Natural killer cell (primary cell): ENCODE results near the gene PQBP1. TPM values are rescaled to one million over a fixed set of nuclear protein-coding genes. Genes with fewer than 3 reads are reported as not detected.
A peak's percentile ranks its signal among the peaks of the same experiment; 100 is the strongest.

ENCODE experiments used
- ATAC-seq, 3 donors: fragments of 150-1000 bp in 2 of 3; fragments of 200-7000 bp in 1 of 3; cut with Tn5 transposase; 1 replicate in 1 of 3; 2 replicates in 2 of 3; pipeline ENCODE4 v1.10.0; 2021; ENCODE audit warnings: mild to moderate bottlenecking in 2 of 3, moderate library complexity in 2 of 3
- DNase-seq, 2 donors: peaks; one replicate each; pipeline versions ENCODE4 v3.0.0 to v3.0.0-alpha.2; 2013 to 2021; ENCODE audit warnings: mixed read lengths in 1 of 2
- H3K27ac ChIP-seq: one replicate; pipeline ENCODE4 v1.5.1; 2013; ENCODE audit warnings: mild to moderate bottlenecking, low read length
- H3K27me3 ChIP-seq: one replicate; pipeline ENCODE4 v1.6.1; 2013; ENCODE audit warnings: low read length; ENCODE audit not compliant: control insufficient read depth, insufficient read depth
- H3K36me3 ChIP-seq: one replicate; pipeline ENCODE4 v1.6.1; 2013; ENCODE audit warnings: low read length; ENCODE audit not compliant: control insufficient read depth, insufficient read depth
- H3K4me1 ChIP-seq: one replicate; pipeline ENCODE4 v1.6.1; 2013; ENCODE audit warnings: low read length; ENCODE audit not compliant: control insufficient read depth, insufficient read depth
- H3K4me3 ChIP-seq: one replicate; pipeline ENCODE4 v1.5.1; 2013; ENCODE audit warnings: low read length
- H3K9me3 ChIP-seq: one replicate; pipeline ENCODE4 v1.6.1; 2013; ENCODE audit warnings: low read length; ENCODE audit not compliant: control insufficient read depth, insufficient read depth
- H3K27ac Mint-ChIP-seq, 2 donors: one replicate each; pipeline ENCODE4 v1.8.0; 2022; ENCODE audit warnings: mild to moderate bottlenecking in 2 of 2, mixed read lengths in 2 of 2, moderate library complexity in 1 of 2
- H3K27me3 Mint-ChIP-seq, 2 donors: one replicate each; pipeline ENCODE4 v1.8.0; 2022; ENCODE audit warnings: low read depth in 2 of 2, mixed read lengths in 2 of 2
- H3K36me3 Mint-ChIP-seq: one replicate; pipeline ENCODE4 v1.8.0; 2022; ENCODE audit warnings: mixed read lengths
- H3K4me1 Mint-ChIP-seq, 2 donors: one replicate each; pipeline ENCODE4 v1.8.0; 2022; ENCODE audit warnings: mixed read lengths in 2 of 2
- H3K4me3 Mint-ChIP-seq: one replicate; pipeline ENCODE4 v1.8.0; 2022; ENCODE audit warnings: mild to moderate bottlenecking, moderate library complexity, mixed read lengths
- H3K9me3 Mint-ChIP-seq, 2 donors: one replicate each; pipeline ENCODE4 v1.8.0; 2022; ENCODE audit warnings: mixed read lengths in 2 of 2
- WGBS: methylation state at CpG from one replicate; pipeline ENCODE4 v1.1.7; 2013; ENCODE audit warnings: missing lambda C conversion rate; ENCODE audit not compliant: insufficient coverage; 5-methylcytosine and 5-hydroxymethylcytosine counted together
- intact Hi-C: fragments of 100-400 bp; cut with micrococcal nuclease; formaldehyde crosslinking; loops from one replicate; pipeline ENCODE4 v1.14.2; 2022
- total RNA-seq, 4 donors: library from RNA; stranded (reverse); fragments of 120-200 nt in 1 of 4; gene quantifications; one replicate each; pipeline versions ENCODE4 v1.2.3 to v1.2.4, GENCODE V29; 2013 to 2022
- TF ChIP-seq, protein P1 (sequence below): fragments of 200-600 bp; IDR thresholded peaks from one replicate; pipeline ENCODE4 v1.8.0; 2022; ENCODE audit warnings: antibody characterized with exemption

The PQBP1 gene
- total RNA-seq, 3 donors from 2014 or later (not counting 1 experiment from before 2014, with no cell fraction given), result 57.2 to 62.0 (median 59.1) TPM

DNA sequence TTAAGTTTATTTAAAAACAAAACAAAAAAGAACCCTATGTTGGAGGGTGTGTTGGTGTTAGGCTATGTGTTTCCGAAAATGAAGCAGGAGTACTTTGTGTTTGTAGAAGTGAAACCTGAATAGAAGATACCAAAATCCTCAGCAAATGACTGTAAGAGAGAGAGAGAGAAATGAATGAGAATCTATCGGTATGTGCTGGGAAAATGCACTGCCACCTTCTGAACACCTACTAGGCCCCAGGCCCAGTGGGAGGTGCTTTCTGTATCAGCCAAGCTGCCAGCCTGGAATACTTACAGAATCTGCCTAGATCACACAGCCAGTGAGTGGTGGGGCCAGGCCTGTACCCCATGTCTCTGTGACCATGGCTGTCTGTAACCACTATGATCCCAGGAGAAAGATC, 36.0 kb downstream of the PQBP1 start:
- Mint-ChIP-seq H3K27me3 (no peaks in the 10 kb centered on the region), H3K4me1 (peaks cover 29 to 46% of the 10 kb centered on the region in 2 donors), H3K9me3 (no peaks in the 10 kb centered on the region), H3K36me3 (peaks cover 7% of the 10 kb centered on the region), H3K4me3 (no peak overlapping the region), H3K27ac (peak overlapping the region in 1 of 2 donors; percentile 54)
- WGBS, result 100% methylated on average over 1 of the region's 2 CpGs
- TF ChIP-seq, protein P1, sequence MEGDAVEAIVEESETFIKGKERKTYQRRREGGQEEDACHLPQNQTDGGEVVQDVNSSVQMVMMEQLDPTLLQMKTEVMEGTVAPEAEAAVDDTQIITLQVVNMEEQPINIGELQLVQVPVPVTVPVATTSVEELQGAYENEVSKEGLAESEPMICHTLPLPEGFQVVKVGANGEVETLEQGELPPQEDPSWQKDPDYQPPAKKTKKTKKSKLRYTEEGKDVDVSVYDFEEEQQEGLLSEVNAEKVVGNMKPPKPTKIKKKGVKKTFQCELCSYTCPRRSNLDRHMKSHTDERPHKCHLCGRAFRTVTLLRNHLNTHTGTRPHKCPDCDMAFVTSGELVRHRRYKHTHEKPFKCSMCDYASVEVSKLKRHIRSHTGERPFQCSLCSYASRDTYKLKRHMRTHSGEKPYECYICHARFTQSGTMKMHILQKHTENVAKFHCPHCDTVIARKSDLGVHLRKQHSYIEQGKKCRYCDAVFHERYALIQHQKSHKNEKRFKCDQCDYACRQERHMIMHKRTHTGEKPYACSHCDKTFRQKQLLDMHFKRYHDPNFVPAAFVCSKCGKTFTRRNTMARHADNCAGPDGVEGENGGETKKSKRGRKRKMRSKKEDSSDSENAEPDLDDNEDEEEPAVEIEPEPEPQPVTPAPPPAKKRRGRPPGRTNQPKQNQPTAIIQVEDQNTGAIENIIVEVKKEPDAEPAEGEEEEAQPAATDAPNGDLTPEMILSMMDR, result no peak
- Histone ChIP-seq H3K9me3 (no peaks in the 10 kb centered on the region), H3K27me3 (no peaks in the 10 kb centered on the region), H3K4me3 (no peak overlapping the region), H3K27ac (peak overlapping the region; percentile 53), H3K4me1 (peaks cover 50% of the 10 kb centered on the region), H3K36me3 (peaks cover 25% of the 10 kb centered on the region)
- no peak for ATAC-seq
- intact Hi-C loops, result loop anchor here (10.0 kb wide), 1 partner anchor 219 kb away; no protein-coding TSS in a partner anchor
- DNase-seq, result no peak

DNA sequence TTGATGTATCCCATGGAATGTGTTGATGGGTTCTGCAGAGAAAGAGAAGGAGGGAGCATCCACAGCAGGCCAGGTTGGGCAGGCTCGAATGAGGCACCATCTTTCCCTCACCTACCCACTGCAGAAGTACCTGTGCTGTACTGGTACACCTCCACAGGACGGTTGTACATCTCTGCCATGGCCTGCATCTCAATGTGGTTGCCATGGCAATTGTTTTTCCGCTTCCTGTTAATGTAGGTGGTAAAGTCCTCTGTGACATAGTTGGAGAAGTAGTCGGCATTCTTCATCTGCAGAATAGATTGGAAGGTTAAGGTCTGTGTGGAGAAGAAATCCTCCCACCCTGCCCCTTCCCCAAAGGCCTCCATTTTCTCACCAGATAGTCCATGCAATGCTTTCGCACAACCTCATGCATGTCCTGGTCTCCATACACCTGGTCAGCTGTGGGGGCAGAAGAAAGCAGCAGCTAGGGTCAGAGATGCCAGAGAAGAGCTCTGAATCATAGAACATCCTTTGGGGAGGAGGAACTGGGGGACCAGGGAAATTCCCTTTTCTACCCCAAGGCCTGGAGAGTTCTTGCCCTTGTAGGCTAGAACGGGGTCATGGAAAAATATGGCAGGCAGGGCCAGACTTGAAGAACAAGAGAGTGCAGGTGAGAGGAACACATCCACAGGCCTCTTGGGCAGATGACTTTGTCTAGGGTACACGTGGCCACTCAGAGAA, 37.0 kb downstream of the PQBP1 start:
- DNase-seq, result peak in 1 of 2 donors; percentile 78
- Mint-ChIP-seq H3K9me3 (no peaks in the 10 kb centered on the region), H3K27me3 (no peaks in the 10 kb centered on the region), H3K4me1 (peaks cover 39 to 56% of the 10 kb centered on the region in 2 donors), H3K36me3 (peaks cover 7% of the 10 kb centered on the region), H3K27ac (peak overlapping the region; percentile 95 to 97), H3K4me3 (peak overlapping the region; percentile 55)
- Histone ChIP-seq H3K36me3 (peaks cover 25% of the 10 kb centered on the region), H3K27ac (peak overlapping the region; percentile 53), H3K27me3 (no peaks in the 10 kb centered on the region), H3K4me3 (no peak overlapping the region), H3K4me1 (peaks cover 60% of the 10 kb centered on the region), H3K9me3 (no peaks in the 10 kb centered on the region)
- WGBS, result 52% methylated on average over 3 of the region's 7 CpGs
- intact Hi-C loops, result loop anchor here (10.0 kb wide), 1 partner anchor 220 kb away; no protein-coding TSS in a partner anchor
- TF ChIP-seq, protein P1, result no peak
- ATAC-seq, result no peak

DNA sequence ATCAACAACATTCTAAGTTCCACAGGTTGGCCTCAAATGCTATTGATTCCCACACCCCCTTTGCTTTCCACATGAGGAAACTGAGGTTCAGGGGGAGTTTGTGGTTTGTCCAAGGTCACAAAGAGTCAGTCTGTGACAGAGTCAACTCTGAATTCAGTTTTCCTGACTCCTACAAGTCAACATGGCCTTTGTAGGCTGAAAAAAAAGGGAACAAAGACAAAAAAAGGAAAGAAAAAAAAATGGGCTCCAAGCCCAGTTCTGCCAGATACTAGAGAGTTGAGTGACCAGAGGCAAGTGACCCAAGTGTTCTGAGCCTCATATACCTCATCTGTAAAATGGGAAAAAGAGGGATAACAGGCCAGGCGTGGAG, 37.6 kb downstream of the PQBP1 start:
- Mint-ChIP-seq H3K36me3 (peaks cover 7% of the 10 kb centered on the region), H3K4me1 (peaks cover 44 to 62% of the 10 kb centered on the region in 2 donors), H3K27ac (peak overlapping the region; percentile 95 to 97), H3K4me3 (peak overlapping the region; percentile 55), H3K9me3 (no peaks in the 10 kb centered on the region), H3K27me3 (no peaks in the 10 kb centered on the region)
- peak overlapping the region; percentile 53 for H3K27ac ChIP-seq
- H3K36me3 ChIP-seq, result peaks cover 22% of the 10 kb centered on the region
- no peaks in the 10 kb centered on the region for H3K9me3 ChIP-seq
- TF ChIP-seq, protein P1, result no peak
- ATAC-seq (no peak), DNase-seq (no peak)
- H3K4me3 ChIP-seq, result no peak overlapping the region
- H3K4me1 ChIP-seq, result peaks cover 65% of the 10 kb centered on the region
- H3K27me3 ChIP-seq, result no peaks in the 10 kb centered on the region
- WGBS, result 100% methylated on average over 1 of the region's 1 CpG
- intact Hi-C loops, result loop anchor here (10.0 kb wide), 1 partner anchor 220 kb away; no protein-coding TSS in a partner anchor
